Gastrocnemius medialis (tissue), 4 donors: ENCODE measurements around the gene CYGB.
"Not testable (repeated sequence)": the region's sequence is repeated elsewhere in the genome, so short reads cannot be mapped to it uniquely, and the experiment has no call there.

Source experiments
- POLR2A ChIP-seq, 2 donors: fragments of 450-650 bp; IDR thresholded peaks; one replicate each; pipeline ENCODE4 v1.6.1; 2017; ENCODE audit warnings: antibody characterized with exemption in 2 of 2, mild to moderate bottlenecking in 2 of 2, moderate library complexity in 2 of 2
- TF ChIP-seq, protein P1 (sequence below), 5 experiments: fragments of 450-650 bp in 3 of 5; fragments of 200-600 bp in 2 of 5; sonication (generic) in 2 of 5; IDR thresholded peaks in 4 of 5; conservative IDR thresholded peaks in 1 of 5; 1 replicate in 4 of 5; 2 replicates in 1 of 5; pipeline ENCODE4 v1.5.1; 2016 to 2019; ENCODE audit warnings: antibody characterized with exemption in 5 of 5, mild to moderate bottlenecking in 3 of 5, moderate library complexity in 3 of 5

DNA sequence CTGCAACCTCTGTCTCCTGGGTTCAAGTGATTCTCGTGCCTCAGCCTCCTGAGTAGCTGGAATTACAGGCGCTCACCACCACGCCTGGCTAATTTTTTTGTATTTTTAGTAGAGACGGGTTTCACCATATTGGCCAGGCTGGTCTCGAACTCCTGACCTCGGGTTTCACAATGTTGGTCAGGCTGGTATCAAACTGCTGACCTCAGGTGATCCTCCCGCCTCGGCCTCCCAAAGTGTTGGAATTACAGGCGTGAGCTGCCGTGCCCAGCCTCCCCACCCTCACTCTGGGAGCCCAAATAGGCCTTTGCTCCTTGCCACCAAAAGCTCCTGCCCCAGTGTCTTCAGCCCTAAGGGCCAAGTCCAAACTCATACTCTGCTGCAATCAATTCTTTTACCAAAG, 15.8 kb downstream of the CYGB start:
- TF ChIP-seq, protein P1, sequence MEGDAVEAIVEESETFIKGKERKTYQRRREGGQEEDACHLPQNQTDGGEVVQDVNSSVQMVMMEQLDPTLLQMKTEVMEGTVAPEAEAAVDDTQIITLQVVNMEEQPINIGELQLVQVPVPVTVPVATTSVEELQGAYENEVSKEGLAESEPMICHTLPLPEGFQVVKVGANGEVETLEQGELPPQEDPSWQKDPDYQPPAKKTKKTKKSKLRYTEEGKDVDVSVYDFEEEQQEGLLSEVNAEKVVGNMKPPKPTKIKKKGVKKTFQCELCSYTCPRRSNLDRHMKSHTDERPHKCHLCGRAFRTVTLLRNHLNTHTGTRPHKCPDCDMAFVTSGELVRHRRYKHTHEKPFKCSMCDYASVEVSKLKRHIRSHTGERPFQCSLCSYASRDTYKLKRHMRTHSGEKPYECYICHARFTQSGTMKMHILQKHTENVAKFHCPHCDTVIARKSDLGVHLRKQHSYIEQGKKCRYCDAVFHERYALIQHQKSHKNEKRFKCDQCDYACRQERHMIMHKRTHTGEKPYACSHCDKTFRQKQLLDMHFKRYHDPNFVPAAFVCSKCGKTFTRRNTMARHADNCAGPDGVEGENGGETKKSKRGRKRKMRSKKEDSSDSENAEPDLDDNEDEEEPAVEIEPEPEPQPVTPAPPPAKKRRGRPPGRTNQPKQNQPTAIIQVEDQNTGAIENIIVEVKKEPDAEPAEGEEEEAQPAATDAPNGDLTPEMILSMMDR (IDR thresholded peaks at IDR 0.05 in 4 of 5, conservative IDR thresholded peaks at IDR 0.05 in 1 of 5): not testable (repeated sequence)
- not testable (repeated sequence) for TF ChIP-seq POLR2A (IDR thresholded peaks at IDR 0.05)
